ENCODE results near the gene RUBCN.
"Not testable (repeated sequence)": the region's sequence is repeated elsewhere in the genome, so short reads cannot be mapped to it uniquely, and the experiment has no call there.

RUBCN gene

DNA sequence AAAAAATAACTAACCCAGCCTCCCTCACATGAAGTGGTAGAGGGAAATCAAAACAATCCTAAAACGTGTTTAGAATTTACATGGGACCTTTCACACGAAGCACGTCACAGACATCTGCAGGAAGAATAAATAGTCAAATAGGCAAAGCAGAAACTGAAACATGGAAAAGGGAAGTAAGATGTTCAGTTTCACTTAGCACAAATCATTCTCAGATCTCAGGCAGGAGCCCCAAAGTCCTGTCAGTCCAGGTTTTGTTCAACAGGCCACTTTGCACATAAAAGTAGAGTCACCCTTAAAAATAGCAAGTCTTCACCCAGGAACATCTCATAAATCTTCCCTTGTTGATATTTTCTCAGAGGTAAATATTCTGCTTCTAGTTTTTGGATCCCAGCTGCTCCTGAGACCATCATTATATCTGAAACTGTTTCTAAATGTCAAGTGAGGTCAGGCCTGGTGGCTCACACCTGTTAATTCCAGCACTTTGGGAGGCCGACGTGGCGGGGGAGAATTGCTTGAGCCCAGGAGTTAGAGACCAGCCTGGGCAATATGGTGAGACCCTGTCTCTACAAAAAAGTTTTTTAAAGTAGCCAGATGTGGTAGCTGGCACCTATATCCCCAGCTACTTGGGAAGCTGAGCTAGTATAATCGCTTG, 1.9 kb downstream of the RUBCN start:
- DNase-seq (ENCODE audit: low read depth): no peak

DNA sequence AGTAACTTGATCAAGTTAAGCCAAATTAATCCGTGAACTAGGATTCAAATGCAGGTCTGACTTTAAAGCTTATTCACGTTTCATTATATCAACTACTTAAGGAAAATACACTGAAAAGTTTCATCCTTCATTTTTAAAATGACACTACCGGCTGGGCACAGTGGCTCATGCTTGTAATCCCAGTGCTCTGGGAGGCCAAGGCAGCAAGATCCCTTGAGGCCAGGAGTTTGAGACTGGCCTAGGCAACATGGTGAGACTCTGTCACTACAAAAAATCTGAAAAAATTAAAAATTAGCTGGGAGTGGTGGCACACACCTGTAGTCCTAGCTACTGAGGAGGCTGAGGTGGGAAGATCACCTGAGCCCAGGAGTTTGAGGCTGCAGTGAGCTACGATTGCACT, 3.7 kb downstream of the RUBCN start:
- no peak for DNase-seq (ENCODE audit: low read depth)

DNA sequence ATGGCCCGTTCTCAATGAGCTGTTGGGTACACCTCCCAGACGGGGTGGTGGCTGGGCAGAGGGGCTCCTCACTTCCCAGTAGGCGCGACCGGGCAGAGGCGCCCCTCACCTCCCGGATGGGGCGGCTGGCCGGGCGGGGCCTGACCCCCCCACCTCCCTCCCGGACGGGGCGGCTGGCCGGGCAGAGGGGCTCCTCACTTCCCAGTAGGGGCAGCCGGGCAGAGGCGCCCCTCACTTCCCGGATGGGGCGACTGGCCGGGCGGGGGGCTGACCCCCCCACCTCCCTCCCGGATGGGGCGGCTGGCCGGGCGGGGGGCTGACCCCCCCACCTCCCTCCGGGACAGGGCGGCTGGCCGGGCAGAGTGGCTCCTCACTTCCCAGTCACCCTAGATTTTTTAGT, 5.2 kb downstream of the RUBCN start:
- not testable (repeated sequence) for DNase-seq (ENCODE audit: low read depth)

DNA sequence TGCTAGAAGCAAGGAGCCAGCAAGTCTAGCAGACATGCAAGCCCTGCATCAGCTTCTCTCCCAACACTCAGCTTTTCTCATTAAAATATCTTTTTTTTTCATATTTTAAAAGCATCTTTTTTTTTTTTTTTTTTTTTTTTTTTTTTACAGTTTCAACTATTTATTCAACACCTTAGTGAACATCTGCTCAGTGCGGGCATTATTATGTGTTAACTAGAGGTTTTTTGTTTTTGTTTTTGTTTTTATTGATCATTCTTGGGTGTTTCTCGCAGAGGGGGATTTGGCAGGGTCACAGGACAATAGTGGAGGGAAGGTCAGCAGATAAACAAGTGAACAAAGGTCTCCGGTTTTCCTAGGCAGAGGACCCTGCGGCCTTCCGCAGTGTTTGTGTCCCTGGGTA, 5.9 kb downstream of the RUBCN start:
- not testable (repeated sequence) for DNase-seq (ENCODE audit: low read depth)

DNA sequence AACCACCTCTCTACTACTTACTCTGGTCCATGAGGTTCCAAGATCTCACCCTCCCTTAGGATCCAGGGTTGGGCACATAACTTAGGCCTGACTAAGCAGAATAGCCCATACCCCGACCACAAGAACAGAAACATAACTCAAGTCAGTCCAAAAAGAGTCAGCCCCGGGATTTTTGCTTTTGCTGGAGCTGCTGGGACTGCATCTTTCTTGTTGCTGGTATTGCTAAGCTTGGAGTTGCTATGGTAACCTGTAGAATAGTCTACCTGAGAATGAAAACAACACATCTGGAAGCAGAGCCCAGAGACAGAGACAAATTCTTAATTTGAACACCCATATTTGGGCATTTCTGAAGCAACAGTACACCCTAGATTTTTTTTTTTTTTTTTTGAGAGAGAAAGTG, 6.5 kb downstream of the RUBCN start:
- DNase-seq (ENCODE audit: low read depth): no peak

DNA sequence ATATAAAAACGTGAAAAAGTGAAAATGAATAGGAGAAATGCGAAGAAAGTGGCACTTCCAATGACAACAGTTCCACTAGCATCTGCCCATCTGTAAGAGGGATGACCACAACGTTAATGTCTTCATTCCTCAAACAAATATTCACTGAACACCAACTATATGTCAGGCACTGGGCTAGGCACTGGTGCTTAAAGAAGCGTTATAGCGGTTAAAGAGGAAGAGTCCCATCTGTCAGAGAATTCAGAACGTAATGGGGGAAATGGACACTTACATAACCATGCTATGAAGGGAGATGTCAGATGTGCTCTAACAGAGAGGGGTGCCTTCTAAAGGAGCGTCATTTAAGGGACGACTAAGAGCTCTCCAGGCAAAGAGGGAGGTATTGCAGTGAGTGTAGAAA, 8.2 kb downstream of the RUBCN start:
- no peak for DNase-seq (ENCODE audit: low read depth)

DNA sequence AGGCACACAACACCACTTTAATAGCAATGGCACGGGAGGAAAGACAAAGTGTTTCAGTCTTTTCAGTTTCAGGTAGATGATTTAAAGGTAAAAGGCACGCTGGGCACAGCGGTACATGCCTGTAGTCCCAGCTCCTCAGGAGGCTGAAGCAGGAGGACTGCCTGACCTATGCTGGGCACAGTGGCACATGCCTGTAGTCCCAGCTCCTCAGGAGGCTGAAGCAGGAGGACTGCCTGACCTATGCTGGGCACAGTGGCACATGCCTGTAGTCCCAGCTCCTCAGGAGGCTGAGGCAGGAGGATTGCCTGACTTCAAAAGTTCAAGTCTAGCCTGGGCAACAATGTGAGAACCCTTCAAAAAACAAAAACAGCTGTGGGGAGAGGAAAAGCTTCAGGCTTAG, 8.8 kb downstream of the RUBCN start:
- not testable (repeated sequence) for DNase-seq (ENCODE audit: low read depth)

DNA sequence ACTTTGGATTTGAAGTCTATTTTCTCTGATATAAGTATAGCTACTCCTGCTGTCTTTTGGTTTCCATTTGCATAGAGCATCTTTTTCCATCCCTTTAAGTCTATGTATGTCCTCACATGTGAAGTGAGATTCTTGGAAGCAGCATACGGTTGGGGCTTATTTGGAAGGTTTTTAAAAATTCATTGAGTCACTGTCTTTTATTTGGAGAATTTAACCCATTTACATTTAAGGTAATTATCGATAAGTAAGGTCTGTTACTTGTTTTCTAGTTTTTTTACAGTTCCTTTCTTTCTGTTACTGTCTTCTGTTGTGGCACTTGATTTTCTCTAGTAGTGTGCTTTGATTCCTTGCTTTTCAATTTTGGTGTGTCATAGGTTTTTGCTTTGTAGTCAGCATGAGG, 14.0 kb downstream of the RUBCN start:
- no peak for DNase-seq (ENCODE audit: low read depth)

DNA sequence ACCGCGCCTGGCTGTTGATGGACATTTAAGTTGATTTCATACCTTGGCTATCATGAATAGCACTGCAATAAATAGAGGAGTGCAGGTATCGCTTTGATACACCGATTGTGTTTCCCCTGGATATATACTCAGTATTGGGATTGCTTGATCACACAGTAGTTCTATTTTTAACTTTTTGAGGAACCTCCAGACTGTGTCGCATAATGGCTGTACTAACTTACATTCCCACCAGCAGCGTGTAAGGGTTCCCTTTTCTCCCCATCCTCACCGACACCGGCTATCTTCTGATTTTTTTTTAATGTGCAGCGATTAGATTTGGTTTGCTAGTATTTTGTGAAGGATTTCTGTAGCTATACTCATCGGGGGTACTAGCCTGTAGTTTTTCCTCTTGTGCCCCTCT, 16.0 kb downstream of the RUBCN start:
- no peak for DNase-seq (ENCODE audit: low read depth)

DNA sequence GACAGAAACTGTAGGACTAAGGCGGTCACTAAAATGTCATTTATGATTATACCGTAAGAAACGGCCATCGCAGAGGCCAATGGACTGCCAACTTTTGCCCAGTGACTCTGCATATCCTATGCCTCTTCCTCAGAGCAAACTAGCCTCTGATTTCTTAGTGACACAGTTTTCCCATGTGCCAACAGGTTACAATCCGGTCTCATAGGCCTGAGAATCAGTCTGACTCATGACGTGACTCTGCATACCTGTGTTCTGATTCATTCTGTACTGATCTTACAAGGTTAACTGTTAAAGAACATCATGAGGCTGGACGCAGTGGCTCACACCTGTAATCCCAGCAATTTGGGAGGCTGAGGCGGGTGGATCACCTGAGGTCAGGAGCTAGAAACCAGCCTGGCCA, 17.8 kb downstream of the RUBCN start:
- DNase-seq (ENCODE audit: low read depth): no peak

DNA sequence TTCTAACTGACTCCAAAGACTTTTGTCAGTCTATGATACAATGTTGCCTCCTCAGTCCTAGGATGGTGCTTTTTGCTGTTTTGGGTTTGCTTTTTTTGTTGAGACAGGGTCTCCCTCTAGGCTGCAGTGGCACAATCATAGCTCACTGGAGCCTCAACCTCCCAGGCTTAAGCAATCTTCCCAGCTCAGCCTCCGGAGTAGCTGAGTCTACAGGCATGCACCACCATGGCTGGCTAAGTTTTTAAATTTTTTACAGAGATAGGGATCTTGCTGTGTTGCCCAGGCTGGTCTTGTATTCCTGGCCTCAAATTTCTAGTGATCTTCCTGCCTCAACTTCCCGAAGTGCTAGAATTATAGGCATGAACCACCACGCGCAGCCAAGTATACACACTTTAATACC, 22.5 kb downstream of the RUBCN start:
- DNase-seq (ENCODE audit: low read depth): no peak

DNA sequence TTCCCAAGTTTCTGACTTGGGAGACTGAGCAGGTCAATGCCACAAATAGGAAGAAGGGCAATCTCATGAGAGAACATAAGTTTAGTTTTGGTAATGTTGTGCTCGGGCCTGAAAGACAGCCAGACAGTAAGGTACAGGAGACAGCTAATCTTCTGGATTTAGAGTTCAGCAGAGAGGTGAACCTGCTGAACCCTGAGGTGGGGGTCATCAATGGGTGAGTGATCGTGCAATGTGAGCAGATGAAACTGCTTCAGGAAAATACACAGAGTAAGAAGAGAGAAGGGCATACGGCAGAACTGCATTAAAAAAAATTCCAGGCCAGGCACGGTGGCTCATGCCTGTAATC, 23.3 kb downstream of the RUBCN start:
- no peak for DNase-seq (ENCODE audit: low read depth)

DNA sequence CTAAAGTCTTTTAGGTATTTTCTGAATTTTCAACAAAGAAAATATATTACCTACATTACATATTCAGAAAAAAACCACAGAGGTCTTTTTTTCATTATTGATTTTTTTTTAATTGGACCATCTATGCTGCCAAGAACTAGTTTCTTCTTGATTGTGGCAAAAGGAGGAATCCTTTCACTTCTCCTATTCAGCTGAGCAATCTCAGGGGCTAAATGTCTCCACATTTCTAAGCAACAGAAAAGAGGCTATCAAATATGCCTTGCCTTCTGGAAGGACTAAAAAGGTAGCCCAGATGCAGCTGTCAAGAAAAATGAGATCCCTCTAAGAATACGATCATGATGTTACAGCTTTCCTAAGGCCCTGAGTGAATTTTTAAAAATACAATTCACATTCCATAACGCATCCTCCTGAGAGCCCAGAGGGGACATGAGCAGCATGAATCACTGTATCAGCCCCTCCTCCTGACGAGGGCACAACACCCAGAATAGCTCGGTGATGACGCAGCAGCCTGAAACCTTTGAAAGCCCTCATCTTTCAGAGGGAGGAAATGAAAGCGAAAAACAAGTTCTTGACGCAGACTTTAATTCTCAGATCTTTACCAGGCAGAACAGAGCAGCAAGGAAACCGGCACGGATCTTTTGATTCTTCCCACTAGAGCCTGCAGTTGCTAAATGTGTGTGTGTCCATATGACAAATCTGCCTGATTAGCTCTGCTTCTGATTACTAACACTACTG, 24.6 kb downstream of the RUBCN start:
- DNase-seq (ENCODE audit: low read depth): peak; percentile 75

DNA sequence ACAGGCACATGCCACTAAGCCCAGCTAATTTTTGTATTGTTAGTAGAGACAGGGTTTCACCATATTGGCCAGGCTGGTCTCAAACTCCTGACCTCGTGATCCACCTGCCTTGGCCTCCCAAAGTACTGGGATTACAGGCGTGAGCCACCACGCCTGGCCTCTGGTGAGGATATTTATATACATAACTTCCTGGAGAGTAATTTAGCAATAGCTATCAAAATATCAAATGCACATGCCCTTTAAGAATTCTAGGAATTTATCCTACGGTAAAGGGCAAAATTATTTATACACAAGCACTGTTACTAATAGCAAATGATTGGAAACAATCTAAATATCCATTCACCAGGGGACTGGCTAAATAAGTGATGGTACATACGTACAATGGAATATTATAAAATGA, 25.7 kb downstream of the RUBCN start:
- not testable (repeated sequence) for DNase-seq (ENCODE audit: low read depth)

DNA sequence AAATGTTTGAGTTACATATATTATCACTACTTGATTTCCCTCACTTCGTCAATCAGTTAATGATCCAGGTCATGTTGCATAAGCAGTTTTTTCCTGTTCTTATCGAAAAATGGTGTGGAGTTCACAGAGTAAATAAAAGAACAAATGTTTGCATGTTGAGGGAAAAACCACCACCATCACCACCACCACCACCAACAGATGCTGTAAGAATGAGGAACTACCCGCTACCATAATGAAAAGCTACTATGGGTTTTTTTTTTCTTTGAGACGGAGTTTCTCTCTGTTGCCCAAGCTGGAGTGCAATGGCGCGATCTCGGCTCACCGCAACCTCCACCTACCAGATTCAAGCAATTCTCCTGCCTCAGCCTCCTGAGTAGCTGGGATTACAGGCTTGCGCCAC, 27.6 kb downstream of the RUBCN start:
- no peak for DNase-seq (ENCODE audit: low read depth)

DNA sequence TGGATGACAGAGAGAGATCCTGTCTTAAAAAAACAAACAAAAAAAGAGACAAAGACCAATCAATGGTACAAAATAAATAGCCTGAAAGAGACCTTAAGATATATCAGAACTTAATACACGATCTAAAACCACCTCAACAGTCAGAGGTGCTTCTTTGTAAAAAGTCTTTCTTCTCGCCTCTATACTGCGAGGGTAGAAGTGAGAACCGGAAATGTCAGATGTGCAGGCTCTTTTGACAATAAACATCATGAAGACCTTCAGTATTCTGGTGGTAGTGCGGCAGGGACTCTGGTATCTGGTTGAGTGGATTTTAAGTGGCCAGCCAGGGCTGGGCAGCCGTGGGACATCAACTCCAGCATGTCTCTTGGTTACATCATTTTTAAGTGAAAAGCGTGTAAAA, 30.0 kb downstream of the RUBCN start:
- DNase-seq (ENCODE audit: low read depth): no peak

DNA sequence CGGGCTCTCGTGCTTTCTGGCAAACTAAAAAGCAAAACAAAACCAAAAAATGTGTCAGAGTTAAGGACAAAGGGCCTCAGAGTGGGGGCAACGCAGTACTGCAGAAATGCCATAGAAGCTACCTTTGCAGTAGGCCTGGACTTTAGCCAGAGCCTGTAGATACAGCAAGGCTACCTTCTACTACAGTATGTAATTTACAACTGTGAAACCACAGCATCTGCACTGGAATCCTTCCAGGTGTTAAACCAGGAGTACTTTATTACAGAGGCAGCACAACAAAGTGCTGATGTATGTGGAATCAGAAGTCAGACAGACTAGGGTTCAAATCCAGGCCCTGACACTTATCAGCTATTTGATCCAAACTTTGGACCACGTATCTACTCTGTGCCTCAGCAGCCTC, 34.9 kb downstream of the RUBCN start:
- DNase-seq (ENCODE audit: low read depth): no peak

DNA sequence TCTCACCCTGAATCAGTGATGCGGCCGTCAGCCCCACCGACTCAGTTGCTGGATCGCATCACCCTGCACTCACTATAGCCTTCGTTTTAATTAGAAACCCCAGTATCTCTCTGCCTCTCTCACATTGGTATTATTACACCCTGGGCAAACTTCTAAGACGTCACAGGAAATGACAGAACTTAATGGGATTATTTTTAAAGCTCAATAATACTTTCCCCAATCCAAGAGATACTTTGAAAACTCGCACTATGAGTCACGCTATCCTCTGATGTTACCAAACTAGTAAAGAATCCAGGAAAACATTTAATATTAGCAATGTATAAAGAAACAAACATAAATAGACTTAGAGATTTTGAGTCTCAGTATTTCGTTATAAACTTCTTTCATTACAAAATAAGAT, 36.6 kb downstream of the RUBCN start:
- no peak for DNase-seq (ENCODE audit: low read depth)

DNA sequence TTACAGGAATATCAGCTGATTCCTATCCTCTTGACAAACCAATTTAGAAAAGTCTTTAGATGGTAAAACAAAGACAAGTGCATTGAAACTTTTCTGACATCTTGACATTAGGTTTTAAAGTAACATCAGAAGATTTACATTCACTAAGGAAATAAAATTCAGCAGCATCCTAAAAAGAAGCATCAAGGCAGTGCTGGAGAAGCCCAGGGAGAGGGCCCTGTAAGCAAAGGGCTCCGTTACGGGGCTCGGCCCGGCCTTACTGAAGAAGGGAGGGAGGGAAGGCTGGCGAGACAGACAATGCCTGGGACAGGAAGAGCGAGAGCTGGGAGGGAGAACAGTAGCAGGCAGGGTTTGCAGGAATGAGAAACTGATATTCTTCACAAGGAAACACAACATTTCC, 39.3 kb downstream of the RUBCN start:
- DNase-seq (ENCODE audit: low read depth): no peak

DNA sequence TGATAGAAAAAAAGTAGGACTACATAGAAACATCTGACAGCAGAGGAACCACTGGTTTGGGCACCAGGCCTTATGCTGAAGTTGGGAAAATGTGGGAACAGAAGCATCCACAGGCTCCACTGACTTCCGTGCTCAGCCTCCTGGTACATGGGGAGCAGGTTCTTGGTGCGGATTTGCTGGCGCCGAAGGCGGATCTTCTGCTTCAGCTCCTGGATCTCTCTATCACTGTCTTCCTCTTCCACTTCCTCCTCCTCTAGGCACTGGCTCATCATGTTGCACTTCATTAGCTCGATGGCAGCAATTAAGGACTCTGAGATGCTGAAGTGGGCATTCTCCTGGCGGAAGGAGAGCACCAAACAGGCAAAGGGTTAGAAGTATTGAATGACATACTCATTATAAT, 42.5 kb downstream of the RUBCN start:
- DNase-seq (ENCODE audit: low read depth): no peak

DNA sequence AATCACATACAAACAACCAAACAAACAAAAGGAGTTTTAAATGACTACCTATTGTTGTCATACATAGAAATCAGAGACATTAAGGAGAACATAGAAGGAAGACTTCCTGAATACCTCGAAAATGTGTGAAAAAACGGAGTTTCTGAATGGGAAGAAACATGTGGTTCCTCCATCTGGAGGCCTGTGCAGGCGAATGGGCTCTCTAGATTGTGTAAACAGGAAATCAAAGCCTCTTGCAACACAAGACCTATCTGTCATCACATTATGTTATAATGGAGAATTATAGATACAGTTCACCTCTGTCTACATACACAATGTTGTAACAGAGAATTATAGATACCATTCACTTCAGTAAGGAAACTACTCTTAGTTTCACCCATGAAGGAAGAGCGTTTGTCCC, 44.1 kb downstream of the RUBCN start:
- DNase-seq (ENCODE audit: low read depth): no peak

DNA sequence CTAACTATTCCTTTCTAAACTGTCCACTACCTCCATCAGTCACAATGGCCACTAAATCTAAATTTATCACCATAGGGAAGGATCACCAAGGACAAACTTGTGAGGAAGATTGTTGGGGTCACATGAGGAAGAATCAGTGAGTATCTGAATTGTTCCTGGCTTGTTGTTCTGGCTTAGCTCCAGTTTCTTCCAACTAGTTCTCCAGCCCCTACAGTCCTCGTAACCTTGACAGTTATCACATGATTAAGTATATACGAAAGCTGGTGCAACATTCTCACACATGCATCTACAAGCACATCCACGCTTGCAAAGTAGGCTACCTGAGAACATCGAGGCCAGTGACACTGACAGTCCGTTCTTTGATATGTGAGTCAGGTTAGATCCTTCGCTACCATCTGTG, 46.0 kb downstream of the RUBCN start:
- DNase-seq (ENCODE audit: low read depth): no peak

DNA sequence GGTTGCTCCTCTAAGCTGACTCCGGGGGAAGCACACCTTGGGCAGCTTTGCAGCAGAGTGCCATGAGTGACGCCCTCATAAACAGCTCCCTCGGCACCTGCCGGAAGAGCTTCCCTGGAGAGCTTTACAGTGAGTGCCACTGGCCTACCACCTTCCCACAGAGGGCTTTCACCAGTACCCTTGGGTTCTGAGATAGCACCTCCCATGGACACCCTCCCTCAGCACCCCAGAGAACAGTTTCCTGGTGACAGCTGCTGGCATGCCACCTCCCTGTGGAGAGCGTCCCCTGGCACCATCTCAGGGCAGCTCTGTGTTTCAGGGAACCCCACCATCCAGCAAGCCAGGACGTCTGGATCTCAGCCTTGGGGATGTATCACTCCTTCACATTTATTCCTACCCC, 49.1 kb downstream of the RUBCN start:
- DNase-seq (ENCODE audit: low read depth): no peak

DNA sequence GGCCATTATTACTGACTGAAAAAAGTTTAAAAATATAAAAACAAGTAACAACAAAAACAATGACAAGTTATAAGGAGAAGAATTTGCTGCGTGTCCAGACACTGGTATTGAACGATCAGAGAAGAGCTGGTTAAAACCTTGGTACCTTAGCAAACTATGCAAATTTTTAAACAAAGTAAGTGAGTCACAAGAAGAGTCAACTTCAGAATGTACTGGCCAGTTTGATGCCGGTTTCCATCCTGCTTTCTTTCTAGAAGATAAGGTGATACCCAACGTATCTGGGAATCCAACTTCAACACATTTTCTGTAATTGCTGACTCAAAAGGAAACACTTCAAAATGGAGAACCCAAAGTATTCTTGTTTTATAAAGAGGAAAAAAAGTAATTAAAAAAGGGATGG, 49.8 kb downstream of the RUBCN start:
- no peak for DNase-seq (ENCODE audit: low read depth)
